ENCODE results near the gene COL8A1.
A peak's percentile ranks its signal among the peaks of the same experiment; 100 is the strongest.
"Not testable (repeated sequence)": the region's sequence is repeated elsewhere in the genome, so short reads cannot be mapped to it uniquely, and the experiment has no call there.

COL8A1 gene

DNA sequence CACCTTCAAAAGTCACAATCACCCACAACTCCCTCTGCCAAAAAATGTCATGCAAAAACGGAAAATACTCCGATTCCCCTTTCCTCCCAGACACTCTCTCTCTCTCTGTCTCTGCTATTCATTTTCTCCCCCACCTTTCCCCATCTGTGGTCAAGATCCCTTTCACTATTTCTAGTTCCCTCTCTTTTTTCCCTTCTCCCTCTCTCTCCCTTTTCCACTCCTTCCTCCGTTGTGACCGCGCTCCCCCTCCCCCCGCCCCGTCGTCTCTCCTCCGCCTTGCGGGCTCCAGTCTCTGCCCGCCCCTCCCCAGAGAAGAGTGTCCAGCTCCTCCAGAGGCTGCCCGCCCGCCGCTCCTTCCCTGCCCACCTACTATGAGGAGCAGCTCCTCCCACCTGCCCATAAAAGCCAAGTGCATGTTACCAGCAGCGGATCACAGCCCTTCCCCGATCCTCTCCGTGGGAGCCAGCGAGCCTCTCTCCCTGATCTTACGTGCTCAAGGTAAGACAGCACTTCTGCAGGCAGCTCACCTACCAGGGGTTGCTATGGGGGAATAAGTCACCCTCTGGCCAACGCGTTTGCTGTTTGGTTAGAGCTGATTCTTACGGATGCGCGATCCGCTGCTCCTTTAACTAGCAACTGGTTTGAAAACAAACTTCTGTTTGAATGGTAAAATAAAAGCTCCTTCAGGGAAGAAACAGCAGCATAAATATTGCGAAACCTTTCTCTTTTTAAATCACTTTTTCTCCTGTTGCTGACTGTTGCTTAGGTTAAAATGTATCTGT is at the start of gene COL8A1:
Gene COL8A1 (plus strand): TSS at position 428 of the 782 bp plus-strand sequence. CDS start 152,089 bp downstream, outside the sequence.
- DNase-seq, result peak in 7 of 56 donors; percentile 3 to 47 (median 15)

DNA sequence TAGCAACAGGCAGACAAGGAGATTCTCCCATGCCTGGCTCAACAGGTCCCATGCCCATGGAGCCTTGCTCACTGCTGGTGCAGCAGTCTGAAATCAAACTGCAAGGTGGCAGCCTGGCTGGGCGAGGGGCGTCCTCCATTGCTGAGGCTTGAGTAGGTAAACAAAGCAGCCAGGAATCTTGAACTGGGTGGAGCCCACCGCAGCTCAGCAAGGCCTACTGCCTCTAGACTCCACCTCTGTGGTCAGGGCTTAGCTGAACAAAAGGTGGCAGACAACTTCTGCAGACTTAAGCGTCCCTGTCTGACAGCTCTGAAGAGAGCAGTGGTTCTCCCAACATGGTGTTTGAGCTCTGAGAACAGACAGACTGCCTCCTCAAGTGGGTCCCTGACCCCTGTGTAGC is 49.2 kb upstream of the COL8A1 start:
- not testable (repeated sequence) for DNase-seq

DNA sequence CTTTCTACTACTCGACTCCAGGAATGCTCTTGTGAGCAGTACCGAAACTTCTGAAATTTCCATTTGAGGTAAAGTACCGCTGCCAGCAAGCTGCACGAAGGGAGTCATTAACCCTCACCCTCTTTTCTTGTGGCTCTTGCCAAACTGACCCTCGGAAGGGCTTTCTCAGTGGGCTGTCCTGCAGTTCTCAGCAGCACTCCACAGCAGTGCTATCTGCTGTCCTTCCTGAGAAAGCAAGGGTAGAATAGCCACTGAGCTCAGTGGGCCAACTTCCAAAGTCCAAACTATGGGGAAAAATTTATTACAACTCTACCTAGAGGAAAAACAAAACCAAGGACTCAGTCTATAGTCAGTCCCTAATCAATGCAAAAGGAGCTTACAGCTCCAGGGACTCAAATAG is 38.5 kb upstream of the COL8A1 start:
- no peak for DNase-seq

DNA sequence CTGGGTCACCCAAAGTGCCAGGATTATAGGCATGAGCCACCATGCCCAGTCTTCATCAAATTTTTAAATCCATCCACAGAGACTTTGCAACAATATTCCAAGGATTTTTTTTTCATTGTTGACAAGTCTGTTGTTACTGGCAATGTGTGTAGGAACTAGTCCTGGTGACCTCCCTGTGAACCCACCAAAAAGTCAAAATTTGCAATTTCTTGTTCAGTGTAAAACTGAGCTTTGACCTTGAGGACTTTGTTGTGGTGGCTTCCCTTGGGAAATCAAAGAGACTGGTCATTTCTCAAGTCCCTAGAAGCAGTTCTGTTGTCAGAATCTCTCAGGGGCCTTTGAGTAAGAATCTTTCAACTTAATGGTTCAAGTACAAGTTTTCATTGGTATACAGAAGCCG is 36.9 kb upstream of the COL8A1 start:
- no peak for DNase-seq

DNA sequence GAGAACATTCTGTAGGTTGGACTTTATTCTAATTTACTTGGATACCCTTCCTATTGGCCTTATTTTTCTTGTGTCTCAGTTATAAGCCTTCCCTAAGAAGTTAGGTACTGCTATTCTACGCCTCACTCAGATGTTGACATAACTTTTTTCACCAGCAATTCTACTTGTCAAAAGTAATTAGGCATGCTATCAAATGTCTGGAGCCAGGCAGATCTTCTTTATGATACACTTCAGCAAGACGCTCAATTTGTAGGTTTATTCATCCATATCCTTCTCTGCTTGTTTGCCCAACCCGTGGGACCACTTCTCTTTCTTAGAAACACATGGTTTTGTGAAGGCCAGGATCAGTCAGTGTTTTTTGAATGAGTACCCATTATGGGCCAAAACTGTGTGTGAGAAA is 36.2 kb upstream of the COL8A1 start:
- no peak for DNase-seq

DNA sequence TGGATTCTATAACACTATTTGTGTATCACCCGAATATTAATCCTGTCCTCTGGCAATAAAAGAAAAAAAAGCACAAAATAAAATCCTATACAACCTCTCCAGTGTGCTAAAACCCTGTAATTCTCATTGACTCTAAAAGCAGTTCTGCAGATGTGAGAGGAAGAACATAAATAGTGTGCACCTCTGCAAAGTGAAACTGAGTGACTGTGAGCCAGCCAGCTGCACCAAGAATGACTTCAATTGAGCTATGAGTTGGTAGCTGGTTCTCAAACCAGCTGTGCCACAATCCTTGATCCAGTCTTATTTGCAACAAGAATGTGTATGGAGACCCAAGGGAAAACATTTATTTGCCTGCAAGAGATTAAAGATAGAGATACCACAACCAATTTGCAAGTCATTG is 31.2 kb upstream of the COL8A1 start:
- DNase-seq, result no peak

DNA sequence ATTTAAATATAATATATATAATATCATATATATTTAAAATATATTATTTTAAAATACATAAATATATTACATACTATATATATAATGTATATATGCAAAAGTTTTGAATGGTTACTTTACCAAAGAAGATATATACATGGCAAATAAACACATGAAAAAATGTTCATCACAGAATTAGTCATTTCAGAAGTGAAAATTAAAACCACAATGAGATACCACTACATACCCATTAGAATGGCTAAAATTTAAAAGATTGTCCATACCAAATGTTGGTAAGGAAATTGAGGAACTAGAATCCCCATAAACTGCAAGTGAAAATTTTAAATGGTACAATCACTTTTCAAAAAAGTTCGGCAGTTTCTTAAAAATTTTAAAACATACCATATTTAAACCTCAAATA is 23.6 kb upstream of the COL8A1 start:
- DNase-seq, result no peak

DNA sequence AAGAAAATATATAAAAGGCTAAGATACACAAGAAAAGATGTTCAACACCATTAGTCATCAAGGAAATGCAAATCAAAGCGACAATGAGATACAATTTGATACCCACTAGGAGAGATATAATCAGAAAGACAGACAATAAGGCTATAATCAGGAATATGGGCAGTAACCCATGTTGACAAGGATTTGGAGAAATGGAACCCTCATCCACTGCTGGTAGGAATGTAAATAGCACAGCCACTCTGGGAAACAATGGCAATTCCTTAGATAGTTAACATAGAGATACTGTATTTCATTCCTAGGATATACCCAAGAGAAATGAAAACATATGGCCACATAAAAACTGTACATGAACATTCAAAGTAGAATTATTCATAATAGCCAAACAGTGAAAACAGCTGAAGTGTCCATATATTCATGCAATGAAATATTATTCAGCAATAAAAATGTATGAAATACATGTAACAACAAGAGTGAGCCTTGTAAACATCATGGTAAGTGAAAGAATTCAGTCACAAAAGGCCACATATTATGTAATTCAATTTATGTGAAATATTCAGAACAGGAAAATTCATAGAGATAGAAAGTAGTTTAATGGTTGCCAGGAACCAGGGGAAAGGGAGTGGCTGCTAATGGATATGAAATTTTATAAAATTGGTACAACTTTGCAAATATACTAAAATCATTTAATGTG is 18.2 kb upstream of the COL8A1 start:
- no peak for DNase-seq

DNA sequence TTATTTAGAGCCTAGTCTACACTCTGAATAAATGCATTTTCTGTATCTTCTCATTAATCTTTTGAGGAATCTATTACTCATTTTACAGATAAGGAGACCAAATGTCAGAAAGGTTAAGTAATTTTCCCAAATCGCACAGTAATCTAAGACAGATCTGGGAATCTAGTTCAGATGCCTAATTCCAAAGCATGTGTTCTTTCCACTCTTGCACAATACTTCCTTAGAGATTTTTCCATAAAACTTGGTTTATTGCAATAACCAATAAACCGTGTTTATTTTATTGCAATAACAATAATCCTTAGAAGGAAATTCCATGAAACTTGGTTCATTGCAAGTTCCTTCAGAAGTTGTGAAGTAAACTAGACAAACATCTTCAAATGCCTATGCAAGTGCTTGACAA is 17.4 kb upstream of the COL8A1 start:
- no peak for DNase-seq

DNA sequence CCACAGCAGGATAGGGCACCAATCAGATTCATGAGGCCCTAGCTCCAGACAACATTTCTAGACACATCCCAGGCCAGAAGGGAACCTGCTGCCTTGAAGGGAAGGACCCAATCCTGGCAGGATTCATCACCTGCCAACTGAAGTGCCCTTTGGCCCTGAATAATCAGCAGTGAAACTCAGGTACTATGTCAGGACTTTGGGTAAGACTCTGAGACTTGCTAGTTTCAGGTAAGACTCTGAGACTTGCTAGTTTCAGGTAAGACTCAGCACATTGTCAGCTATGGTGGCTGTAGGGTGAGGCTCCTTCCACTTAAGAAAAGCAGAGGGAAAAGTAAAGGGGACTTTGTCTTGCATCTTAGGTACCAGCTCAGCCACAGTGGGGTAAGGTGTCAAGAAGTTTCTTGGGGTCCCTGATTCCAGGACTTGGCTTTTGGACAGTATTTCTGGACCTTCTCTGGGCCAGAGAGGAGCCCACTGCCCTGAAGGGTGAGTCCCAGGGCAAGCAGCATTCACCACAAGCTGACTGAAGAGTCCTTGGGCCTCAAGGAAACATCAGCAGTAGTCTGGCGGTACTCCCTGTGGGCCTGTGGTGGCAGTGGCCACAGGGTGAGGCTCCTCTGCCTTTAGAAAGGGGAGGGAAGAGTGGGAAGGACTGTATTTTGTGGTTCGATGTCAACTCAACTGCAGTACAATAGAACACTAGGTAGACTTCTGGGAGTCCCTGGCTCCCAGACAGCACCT is 13.7 kb upstream of the COL8A1 start:
- no peak for DNase-seq

DNA sequence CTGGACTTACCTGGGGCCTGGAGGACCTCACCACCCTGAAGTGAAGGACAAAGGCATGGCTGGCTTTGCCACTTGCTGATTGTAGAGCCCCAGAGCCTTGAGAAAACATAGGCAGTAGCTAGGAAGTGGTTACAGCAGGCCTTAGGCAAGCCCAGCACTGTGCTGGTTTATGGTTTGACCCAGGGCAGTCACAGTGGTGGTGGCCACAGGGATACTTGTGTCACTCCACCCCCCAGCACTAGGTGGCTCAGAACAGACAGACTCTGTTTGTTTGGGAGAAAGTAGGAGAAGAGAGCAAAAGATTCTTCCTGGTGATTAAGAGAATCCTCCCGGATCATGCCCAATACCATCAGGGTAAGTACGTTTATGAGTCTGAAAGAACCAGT is 13.2 kb upstream of the COL8A1 start:
- no peak for DNase-seq

DNA sequence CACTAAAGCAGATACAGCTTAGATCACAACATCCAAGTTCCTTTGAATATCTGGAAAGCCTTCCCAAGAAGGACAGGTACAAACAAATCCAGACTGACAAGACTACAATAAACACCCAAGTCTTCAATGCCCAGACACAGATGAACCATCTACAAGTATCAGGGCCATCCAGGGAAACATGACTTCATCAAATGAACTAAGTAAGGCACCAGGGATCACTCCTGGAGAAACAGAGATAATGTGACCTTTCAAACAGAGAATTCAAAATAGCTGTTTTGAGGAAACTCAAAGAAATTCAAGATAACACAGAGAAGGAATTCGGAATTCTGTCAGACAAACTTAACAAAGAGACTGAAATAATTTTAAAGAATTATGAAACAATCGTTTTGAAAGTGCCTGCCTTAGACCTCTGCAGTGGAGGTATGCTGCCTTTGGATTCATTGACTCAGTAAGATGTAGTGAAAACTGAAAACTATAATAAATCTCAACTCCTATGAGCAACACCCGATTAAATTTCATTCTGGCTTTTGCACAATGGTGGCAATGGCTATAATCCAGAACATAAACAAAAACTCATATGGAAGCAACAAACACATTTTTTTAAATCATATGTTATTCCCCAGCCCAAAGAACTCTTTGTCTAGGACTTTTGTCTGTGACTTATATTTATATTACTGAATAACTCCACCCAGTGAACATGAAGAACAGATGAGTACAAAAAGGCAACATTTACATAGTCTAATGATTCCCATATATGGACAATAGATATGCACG is 12.6 kb upstream of the COL8A1 start:
- DNase-seq, result no peak

DNA sequence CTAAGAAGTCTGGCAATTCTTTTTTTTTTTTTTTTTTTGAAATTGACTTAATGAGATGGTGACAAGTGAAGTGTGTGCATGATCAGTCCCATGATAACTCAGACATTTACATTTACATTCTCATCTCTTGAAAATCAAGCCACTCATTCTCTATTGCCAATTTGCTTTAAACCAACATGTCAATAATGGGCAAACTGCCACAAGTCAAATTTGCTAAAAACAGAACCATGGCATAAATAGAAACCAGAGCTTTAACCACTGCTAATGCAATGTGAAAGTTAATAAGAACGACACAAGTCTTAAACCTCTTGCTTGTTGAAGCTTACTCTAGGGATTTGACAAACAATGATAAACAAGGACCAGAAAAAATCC is 12.0 kb upstream of the COL8A1 start:
- no peak for DNase-seq

DNA sequence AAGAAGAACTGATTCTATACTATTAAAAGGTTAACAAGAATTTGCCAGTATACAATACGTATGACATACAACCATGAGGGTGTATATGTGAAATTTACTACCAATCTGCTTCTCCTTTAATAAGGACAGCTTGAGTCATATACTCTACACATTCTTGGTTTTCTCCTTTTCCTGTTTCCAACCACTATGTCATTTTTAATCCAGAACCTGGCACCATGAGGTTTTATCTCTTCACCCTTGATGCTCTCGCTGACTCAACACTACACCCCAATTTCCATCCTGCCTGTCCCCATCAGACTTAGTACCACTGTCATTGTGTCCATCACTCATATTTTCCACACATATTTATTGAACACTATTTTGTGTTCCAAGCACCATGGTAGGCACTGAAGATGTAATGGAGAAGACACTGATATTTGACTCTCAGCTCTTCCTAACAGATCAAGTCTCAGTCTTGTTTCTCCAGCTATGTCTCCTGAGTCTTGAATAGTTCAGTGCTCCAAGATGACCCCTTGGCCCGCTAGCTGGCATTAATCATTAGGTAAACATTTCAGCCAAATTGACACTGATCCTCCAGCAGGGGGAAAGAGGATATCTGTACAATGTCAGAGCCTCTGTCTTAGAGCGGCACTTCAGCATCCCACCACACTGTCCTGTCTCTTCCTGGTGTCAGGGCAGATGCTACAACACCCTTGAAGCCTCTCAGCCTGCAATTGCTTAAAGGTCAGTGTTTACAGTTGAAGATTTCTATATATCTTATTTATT is 11.2 kb upstream of the COL8A1 start:
- DNase-seq, result no peak

DNA sequence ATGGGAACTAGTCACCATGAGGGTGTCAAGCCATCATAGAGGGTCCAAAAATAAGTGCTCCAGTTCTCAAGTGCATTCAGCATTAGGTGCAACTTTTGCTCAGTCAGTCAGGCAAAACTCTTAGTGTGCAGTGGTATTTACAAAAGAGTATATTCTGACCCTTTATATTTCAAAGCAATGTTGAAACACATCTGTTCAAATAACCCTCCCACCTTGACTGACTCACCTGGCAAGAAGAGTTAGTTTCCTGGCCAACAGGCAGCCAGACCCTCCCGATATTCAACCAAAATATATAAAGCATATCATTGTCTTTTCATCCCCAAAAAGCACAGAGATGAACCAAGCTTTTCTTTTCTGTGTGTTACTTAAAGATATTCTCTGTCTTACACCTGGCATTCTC is 7.6 kb upstream of the COL8A1 start:
- no peak for DNase-seq

DNA sequence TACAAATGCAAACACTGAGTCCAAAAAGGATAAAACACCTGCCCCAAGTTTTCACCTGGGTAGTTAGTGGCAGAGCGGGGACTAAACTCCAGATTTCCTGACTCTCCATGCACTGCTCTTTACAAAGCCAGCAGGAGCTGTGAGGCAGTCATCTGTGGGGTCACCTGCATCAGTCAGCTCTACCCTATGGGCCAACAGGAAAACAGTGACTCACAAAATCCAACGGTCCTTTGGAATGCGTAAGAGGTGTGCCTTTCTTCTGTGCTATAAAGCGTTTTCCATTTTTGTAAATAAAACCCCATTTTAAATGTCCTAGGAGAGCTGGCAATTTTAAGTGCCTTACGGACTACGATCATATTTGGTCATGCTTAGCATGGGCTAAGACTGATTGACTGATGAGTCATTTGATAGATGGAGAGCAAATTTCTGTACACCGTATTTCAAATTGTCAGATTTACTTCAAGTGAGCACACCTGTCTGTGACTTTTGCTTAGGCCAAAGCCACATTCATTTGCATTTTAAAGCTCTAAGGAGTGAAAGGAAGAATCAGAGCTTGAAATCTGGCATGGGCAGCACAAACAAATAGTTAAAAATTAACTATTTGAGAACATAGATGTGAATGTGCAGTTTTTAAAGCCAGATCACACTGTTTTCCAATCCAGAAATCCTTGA is 4.4 kb upstream of the COL8A1 start:
- no peak for DNase-seq

DNA sequence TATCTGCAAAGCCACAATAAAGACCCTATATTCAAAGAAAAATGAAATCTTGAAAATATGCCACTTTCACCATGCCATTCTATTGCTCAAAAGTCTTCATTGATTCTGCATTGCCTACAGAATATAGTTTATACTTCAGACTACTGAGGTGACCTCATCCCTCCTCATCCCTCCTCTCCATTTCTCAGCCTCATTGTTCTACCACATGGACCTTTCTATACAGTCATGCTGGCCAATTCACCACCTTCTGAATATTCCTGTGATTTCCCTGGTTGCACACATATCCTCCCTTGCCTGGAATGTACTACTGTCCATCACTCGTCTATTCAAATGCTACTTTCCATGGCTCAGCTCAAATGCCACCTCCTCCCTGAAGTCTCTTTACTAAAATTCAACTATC is 3.5 kb upstream of the COL8A1 start:
- DNase-seq, result no peak

DNA sequence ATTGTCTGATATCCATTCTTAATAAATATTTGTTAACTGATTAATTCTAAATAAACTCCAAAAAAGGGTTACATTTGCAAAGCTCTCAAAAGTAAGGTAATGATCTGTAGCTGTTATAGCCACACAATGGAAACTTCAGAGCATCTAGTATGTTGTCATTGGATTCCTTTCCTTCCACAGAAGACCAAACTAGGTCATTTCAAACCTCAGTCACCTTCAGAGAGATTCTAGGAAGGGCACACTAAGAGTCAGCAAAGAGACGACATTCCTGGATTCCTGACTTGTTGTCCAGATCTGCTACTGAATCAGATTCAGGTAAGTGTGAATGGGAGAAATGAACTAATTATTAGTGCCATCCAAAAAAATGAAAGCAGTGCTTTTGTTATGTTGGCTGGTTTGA is 3.0 kb upstream of the COL8A1 start:
- DNase-seq, result no peak

DNA sequence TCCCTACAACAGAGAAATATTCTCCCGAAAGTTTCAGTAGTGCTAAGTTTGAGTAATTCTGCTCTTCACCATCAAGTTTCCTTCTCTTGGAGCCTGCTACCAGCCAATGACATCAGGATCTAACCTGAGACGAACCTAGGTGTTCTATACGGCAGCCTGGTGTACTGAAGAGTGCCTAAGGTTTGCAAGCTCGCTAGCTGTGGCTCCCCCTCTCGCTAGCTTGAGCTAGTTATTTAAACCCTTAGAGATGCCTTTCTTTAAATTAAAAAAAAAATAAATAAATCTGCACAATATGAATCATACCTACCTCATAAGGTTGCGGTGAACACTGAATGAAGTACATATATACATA is 1.4 kb upstream of the COL8A1 start:
- DNase-seq, result no peak

DNA sequence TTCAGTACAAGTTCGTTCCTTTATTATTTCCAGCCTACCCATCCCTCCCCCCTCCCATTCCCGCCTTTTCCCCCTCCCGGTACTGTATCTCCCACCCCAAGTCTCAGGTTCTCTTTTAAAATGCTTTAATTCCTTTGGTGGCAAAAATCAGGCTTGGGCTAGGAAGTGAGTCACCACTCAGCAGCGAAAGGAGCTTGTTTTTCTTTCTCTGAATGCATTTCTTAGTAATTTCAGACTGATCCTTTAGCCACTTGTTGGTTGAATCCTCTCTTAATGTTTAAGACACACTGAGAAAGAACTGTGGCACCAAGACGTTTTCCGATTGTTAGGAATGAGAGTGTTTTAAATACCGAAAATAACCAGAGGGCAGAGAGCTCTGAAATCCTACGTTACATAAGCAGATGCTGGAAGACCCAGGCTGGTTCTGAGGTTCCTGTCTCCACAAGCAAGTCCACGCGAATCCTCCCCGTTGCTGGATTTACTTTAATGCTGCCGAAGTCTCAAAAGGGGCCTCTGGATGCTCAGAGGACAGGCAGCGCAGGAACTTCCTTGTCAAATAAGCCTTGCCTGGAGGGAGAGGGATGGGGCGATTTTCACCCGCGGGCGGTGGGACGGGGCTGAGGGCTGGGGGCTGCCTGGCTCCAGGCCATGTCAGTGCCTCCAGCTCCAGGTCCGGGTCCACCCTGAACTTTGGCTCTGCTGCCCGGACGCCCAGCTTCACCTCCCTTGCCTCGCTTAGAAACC is 854 bp upstream of the COL8A1 start:
- peak in 3 of 56 donors; percentile 4 to 11 (median 5) for DNase-seq
